Lower lobe of right lung (tissue), 2 donors: ENCODE results near the gene TMEM178B. TPM values are rescaled to one million over a fixed set of nuclear protein-coding genes. Genes with fewer than 3 reads are reported as not detected.

Experiments
- ATAC-seq, 2 donors: fragments of 200-7000 bp; cut with Tn5 transposase; one replicate each; pipeline ENCODE4 v1.9.1; 2020 to 2022; ENCODE audit warnings: mild to moderate bottlenecking in 2 of 2, moderate library complexity in 2 of 2
- DNase-seq: peaks from one replicate; pipeline ENCODE4 v3.0.0-alpha.2; 2020
- H3K27ac ChIP-seq: fragments of 200-600 bp; one replicate; pipeline ENCODE4 v1.8.0; 2022
- H3K27me3 ChIP-seq: fragments of 200-600 bp; one replicate; pipeline ENCODE4 v1.8.0; 2022; ENCODE audit warnings: low read depth
- H3K36me3 ChIP-seq: fragments of 200-600 bp; one replicate; pipeline ENCODE4 v1.8.0; 2022; ENCODE audit warnings: mild to moderate bottlenecking
- H3K4me1 ChIP-seq: fragments of 200-600 bp; one replicate; pipeline ENCODE4 v1.8.0; 2022
- H3K4me3 ChIP-seq: fragments of 200-600 bp; one replicate; pipeline ENCODE4 v1.8.0; 2022; ENCODE audit warnings: mild to moderate bottlenecking
- H3K9me3 ChIP-seq: fragments of 200-600 bp; one replicate; pipeline ENCODE4 v1.8.0; 2022
- CTCF ChIP-seq: fragments of 200-600 bp; IDR thresholded peaks from one replicate; pipeline ENCODE4 v1.8.0; 2022; ENCODE audit warnings: antibody characterized with exemption, mild to moderate bottlenecking
- intact Hi-C: fragments of 100-400 bp; cut with DNase I; formaldehyde crosslinking; loops from one replicate; pipeline ENCODE4 v1.11.0; 2022
- total RNA-seq: library from RNA; stranded (reverse); fragmentation: NEBNext Ultra II Directional; extraction: Animal tissue kit (Norgen Biotek cat#: 25700); gene quantifications from one replicate; pipeline ENCODE4 v1.2.1, GENCODE V29; 2021
- donor health status: DM: no; HTN: yes; CAD: no; lungs with severe emphysema.

Gene TMEM178B
- total RNA-seq, 1 donor from 2014 or later: 0.18 TPM

- intact Hi-C loops: no loop called here
- ATAC-seq (no peak), DNase-seq (no peak)
- TF ChIP-seq CTCF: no peak
- Histone ChIP-seq H3K27ac (no peak overlapping the region), H3K27me3 (no peaks in the 10 kb centered on the region), H3K4me3 (no peak overlapping the region), H3K36me3 (no peaks in the 10 kb centered on the region), H3K9me3 (no peaks in the 10 kb centered on the region), H3K4me1 (no peaks in the 10 kb centered on the region)
These were observed 190.6 kb downstream of the TMEM178B start for GRCh38 chr7:141264511-141264910.

- intact Hi-C loops: no loop called here
- no peak overlapping the region for H3K4me3 ChIP-seq
- no peaks in the 10 kb centered on the region for H3K9me3 ChIP-seq
- H3K27ac ChIP-seq: no peak overlapping the region
- no peak for ATAC-seq
- no peaks in the 10 kb centered on the region for H3K4me1 ChIP-seq
- TF ChIP-seq CTCF: no peak
- H3K36me3 ChIP-seq: no peaks in the 10 kb centered on the region
- DNase-seq: no peak
- H3K27me3 ChIP-seq: no peaks in the 10 kb centered on the region
These were observed 191.8 kb downstream of the TMEM178B start for GRCh38 chr7:141265668-141266067.

GRCh38 chr7:141268614-141269013, 194.8 kb downstream of the TMEM178B start:
- no peak for ATAC-seq
- no peak for TF ChIP-seq CTCF
- H3K36me3 ChIP-seq: no peaks in the 10 kb centered on the region
- H3K27ac ChIP-seq: no peak overlapping the region
- H3K4me3 ChIP-seq: no peak overlapping the region
- DNase-seq: no peak
- H3K4me1 ChIP-seq: no peaks in the 10 kb centered on the region
- intact Hi-C loops: no loop called here
- H3K27me3 ChIP-seq: no peaks in the 10 kb centered on the region
- H3K9me3 ChIP-seq: no peaks in the 10 kb centered on the region

GRCh38 chr7:141271451-141271850, 197.6 kb downstream of the TMEM178B start:
- ATAC-seq (no peak), DNase-seq (no peak)
- Histone ChIP-seq H3K27ac (no peak overlapping the region), H3K9me3 (no peaks in the 10 kb centered on the region), H3K36me3 (no peaks in the 10 kb centered on the region), H3K4me1 (no peaks in the 10 kb centered on the region), H3K4me3 (no peak overlapping the region), H3K27me3 (no peaks in the 10 kb centered on the region)
- intact Hi-C loops: no loop called here
- TF ChIP-seq CTCF: no peak

GRCh38 chr7:141272417-141272816, 198.6 kb downstream of the TMEM178B start:
- no peaks in the 10 kb centered on the region for H3K4me1 ChIP-seq
- no peak overlapping the region for H3K4me3 ChIP-seq
- H3K9me3 ChIP-seq: no peaks in the 10 kb centered on the region
- no peak overlapping the region for H3K27ac ChIP-seq
- intact Hi-C loops: no loop called here
- ATAC-seq (no peak), DNase-seq (no peak)
- no peaks in the 10 kb centered on the region for H3K27me3 ChIP-seq
- no peak for TF ChIP-seq CTCF
- no peaks in the 10 kb centered on the region for H3K36me3 ChIP-seq

GRCh38 chr7:141275350-141275749, 201.5 kb downstream of the TMEM178B start:
- Histone ChIP-seq H3K27me3 (no peaks in the 10 kb centered on the region), H3K4me1 (no peaks in the 10 kb centered on the region), H3K36me3 (no peaks in the 10 kb centered on the region), H3K4me3 (no peak overlapping the region), H3K9me3 (no peaks in the 10 kb centered on the region), H3K27ac (no peak overlapping the region)
- no peak for ATAC-seq
- no peak for TF ChIP-seq CTCF
- intact Hi-C loops: no loop called here
- no peak for DNase-seq
